GM19397 (cell line): ENCODE measurements around the gene STEAP1B.

Experiments
- ATAC-seq: cut with Tn5 transposase; IDR thresholded peaks from one replicate; pipeline ENCODE4 v1.9.1; 2021; ENCODE audit warnings: mild to moderate bottlenecking, moderate library complexity; ENCODE audit not compliant: unreplicated experiment

Gene STEAP1B

GRCh38 chr7:22406715-22407114 is 93.3 kb downstream of the STEAP1B start:
- ATAC-seq: no peak

DNA sequence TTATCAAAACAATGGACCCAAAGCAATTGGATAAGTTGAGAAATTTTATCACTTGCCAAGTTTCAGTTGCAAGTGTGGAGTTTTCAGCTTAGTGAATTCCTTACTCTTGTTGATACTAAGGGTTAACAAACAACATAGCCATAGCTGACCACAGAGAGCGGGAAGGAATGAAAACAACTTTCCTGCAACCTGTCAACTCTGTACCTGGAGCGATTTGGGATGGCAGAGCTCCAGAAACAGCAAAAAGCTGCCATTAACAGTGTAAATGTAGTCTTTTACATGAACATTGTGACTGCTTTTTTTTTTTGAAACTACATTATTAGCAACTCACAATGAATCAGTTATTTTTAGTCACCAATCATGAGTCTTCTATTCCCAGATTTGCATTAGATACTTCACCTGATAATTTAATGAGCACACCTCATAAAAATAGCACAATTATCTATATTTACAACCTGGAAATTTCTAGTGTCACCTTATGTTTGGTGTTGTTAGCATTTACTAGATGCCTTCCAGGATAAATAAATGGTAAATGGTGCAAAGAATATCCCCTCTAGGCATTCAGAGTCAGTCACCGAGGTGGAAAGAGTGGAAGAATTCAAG is 95.5 kb downstream of the STEAP1B start:
- ATAC-seq: no peak

GRCh38 chr7:22403344-22403743 is 96.6 kb downstream of the STEAP1B start:
- ATAC-seq: no peak

GRCh38 chr7:22402250-22402649 is 97.7 kb downstream of the STEAP1B start:
- no peak for ATAC-seq

DNA sequence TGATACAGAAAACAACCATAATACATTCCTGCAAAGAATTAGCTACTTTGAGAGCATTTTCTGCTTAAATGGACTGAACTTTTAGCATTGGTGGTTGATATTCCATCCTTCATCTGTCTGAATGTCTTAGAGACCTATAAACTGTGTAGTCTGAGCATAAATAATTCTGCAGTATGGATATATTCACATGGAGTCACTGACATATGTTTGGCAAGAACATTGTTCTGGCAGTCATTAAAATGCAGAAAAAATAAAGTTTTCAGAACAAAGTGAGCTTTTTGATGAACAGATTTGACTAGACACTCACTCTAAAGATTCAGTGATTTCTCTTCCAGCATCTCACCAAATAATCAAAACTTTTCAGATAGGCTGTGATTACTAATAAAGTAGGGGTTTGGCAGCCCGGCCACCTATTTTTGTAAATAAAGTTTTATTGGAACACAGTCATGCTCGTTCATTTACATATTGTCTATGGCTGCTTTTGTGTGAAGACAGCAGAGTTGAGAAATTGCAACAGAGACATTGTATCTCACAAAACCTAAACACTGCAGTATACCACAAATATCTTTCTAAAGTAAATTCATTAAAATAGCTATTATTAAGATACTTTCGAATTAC is 98.9 kb downstream of the STEAP1B start:
- no peak for ATAC-seq

- ATAC-seq: no peak
These were observed 99.7 kb downstream of the STEAP1B start for GRCh38 chr7:22400150-22400814.

- ATAC-seq: no peak
These were observed 100.4 kb downstream of the STEAP1B start for GRCh38 chr7:22399546-22399945.

- ATAC-seq: no peak
These were observed 100.9 kb downstream of the STEAP1B start for GRCh38 chr7:22399091-22399490.

GRCh38 chr7:22397981-22398380 is 102.0 kb downstream of the STEAP1B start:
- ATAC-seq: no peak

GRCh38 chr7:22395222-22395621 is 104.8 kb downstream of the STEAP1B start:
- no peak for ATAC-seq

- no peak for ATAC-seq
These were observed 105.2 kb downstream of the STEAP1B start for GRCh38 chr7:22394739-22395138.

DNA sequence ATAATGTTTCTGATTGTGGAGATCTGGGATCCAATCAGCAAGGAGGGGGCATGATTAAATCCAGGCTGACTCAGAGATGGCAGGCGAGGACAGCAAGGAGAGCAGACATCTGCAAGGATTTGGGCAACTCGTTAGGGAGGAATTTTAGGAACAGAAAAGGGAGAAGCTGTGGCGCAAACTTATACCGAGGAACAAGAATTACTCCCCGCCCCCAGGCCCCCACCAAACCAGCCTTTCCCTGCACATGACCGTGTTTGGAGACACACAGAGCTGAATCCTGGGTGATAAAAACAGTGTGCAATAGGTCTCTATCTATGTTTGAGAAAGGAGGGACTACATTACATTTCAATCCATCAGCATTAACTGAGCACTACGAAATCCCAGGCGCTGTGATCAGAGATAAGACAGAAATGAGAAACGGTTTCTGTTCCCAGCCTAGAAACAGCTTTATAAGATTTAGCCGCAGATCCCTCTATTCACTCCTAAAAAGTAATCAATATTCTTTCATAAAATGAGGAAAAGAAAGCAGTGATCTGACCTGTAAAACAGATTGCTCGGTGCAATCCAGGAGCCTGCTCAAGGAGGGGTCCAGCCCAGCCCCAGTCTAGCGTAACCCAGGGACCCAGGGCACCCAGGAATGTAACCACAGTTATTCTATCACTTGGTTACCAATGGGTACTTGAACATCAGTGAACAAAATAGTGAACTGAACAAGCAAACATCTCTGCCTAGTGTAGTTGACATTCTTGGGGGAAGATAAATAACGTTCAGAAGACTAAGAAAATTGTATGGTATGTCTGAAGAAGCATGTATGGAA is 105.9 kb downstream of the STEAP1B start:
- ATAC-seq: no peak

DNA sequence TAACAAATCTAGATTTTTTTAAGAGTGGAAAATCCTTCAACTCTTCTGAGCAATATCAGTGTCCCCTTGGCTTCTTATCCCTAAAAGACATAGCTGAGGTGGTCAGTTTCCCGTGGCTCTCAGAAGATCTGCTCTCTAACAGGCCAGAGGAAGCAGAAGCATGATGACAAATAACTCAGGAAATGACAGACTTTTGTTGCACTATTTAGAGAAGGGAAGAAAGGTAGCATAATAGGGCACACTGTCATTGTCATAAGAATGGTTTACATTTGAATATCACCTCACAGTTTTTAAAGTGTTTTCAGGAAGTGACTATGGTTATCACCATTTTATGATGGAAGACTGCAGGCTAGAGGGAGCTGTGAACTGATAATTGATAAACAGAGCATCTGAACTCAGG is 109.5 kb downstream of the STEAP1B start:
- no peak for ATAC-seq

DNA sequence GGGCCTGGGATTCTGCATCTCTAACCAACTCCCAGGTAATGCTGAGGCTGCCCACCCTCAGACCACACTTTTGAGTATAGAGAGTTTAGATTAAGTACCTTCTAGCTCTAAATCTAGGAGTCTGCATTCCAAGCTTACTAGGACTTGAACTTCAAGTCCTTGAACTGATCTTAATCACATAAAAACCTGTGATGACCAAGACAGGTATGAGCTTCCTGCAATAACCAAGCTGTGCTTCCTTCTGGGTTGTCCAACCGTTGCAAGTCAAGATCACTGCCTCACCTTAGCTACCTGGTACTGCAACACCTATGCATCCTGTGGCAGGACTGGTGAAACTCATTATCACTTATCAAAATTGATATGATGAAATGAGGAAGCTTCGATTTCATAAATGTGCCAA is 110.1 kb downstream of the STEAP1B start:
- ATAC-seq: no peak

DNA sequence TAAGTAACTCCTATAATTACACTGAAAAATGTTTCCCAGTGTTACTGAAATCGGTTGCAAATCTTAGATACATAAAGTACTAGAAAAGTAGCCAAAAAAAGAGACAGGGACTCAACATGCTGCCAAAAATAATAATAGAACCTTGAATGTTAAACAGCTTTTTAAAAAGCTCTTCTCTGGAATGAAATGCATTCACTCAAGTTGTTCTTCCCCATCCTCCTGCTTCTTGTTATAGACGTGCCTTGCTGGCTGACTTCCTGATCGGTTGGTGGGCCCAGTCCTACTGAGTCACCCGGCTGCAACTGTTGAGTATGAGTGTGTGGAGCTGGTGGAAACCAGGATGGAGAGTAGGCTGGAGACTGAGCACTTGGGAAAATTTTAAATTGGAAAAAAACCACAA is 112.4 kb downstream of the STEAP1B start:
- ATAC-seq: no peak

- peak; percentile 54 for ATAC-seq
These were observed 113.1 kb downstream of the STEAP1B start for GRCh38 chr7:22386865-22387264.

DNA sequence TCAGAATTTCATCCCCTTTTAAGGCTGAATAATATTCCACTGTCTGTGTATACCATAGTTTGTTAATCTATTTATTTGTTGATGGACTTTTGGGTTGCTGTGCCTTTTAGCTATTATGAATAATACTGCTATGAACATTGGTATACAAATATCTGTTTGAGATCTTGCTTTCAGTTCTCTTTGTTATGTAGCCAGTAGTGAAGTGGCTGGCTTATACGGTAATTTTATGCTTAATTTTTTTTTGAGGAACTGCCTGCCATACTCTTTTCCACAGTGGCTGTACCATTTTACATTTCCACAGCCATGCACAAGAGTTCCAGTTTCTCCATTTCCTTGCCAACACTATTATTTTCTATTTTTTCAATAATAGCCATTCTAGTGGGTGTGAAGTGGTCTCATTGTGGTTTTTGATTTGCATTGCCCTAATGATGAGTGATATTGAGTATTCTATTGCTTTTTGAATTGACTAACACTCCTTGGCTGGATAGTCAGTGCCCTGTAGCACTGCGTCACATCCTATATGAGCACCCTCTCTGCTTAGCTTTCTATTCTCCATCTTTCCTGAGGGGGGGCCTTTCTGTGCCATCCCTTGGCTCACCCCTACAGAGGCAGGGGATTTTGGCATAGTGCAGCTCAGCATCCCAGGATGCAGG is 113.7 kb downstream of the STEAP1B start:
- peak; percentile 62 for ATAC-seq

DNA sequence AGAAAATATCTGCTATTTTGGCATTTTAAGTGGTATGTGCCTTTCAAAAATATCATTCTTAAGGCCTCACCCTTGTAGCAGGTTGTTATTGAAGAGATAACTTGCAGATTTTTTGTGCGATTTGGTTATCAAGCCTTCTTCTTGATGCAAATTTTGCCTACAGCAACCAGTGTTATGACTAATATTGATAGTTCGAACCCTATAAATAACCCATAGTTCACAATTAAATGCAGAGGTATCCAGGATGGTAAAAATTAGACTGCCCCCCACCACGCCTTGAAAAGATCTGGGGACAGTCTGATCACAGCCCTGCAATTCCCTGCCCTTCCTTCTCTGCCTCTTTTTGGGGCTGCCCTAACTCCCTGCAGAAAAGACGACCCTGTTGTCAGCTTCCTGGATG is 114.7 kb downstream of the STEAP1B start:
- ATAC-seq: no peak

DNA sequence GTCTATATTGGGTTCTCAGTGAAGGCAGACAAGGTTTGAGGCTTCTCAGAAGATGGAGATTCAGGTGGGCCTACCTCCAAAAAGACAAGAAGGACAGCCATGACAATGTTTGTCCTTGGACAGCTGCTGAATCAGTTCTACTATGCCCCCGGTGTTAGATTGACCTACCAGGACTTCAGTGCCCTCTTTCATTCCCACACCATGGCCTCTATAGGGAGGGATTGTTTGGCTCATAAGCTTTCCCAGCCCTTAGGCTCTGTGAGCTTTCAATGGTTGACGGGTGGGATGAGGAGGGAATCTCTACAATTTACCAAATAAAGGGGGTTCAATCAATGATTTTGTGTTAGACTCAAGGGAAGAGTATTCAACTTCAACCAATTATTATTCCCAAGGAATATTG is 119.7 kb downstream of the STEAP1B start:
- no peak for ATAC-seq

DNA sequence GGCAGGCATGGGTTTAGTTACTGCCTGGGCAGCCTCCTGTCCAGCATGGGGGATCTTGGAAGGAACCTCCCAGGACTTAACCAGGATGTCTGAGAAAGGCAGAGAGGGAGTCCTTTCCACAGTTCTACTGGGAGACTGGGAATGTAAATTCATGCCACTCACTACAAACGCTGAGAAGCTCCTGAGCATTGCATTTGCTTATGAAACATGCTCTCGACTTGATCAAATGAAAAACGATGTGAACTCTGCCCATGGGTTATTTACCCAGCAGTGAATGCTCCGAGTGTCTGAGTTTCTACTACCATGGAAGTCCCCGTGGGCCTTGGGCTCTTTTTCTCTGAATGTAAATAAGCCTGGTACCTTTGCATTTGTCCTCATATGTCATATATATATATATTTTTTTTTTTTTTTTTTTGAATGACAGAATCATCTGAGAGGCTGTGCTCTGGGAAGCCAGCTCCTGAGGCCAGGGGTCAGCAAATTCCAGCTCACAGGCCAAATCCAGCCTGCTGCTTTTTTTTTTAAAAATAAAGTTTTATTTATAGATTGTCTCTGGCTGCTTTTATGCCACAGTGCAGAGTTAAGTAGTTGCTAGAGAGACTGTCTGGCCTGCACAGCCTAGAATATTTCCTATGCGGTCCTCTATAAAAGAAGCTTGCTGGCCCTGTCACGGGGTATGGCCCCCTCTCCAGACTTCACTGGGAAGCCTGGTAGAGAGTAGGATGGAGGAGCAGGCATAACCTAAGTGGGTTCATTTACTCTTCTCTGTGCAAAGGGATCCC is 121.6 kb downstream of the STEAP1B start:
- no peak for ATAC-seq
